Left lung (tissue), 10 donors: ENCODE measurements around the gene APOL4. TPM values are rescaled to one million over a fixed set of nuclear protein-coding genes. Genes with fewer than 3 reads are reported as not detected.
"Not testable (repeated sequence)": the region's sequence is repeated elsewhere in the genome, so short reads cannot be mapped to it uniquely, and the experiment has no call there.

Experiments used
- ATAC-seq: fragments of 200-7000 bp; cut with Tn5 transposase; one replicate; pipeline ENCODE4 v1.9.1; 2020; ENCODE audit warnings: moderate library complexity
- DNase-seq, 4 donors: peaks; one replicate each; pipeline ENCODE4 v3.0.0-alpha.2; 2013 to 2020
- H3K27ac ChIP-seq, 2 donors: fragments of 200-600 bp; sonication (generic) in 1 of 2; one replicate each; pipeline versions ENCODE4 v1.5.0 to v1.8.0; 2020 to 2021
- H3K27me3 ChIP-seq, 2 donors: fragments of 200-600 bp; sonication (generic) in 1 of 2; one replicate each; pipeline versions ENCODE4 v1.5.0 to v1.8.0; 2020 to 2021
- H3K36me3 ChIP-seq, 2 donors: fragments of 200-600 bp; sonication (generic) in 1 of 2; one replicate each; pipeline versions ENCODE4 v1.5.0 to v1.8.0; 2020 to 2021
- H3K4me1 ChIP-seq, 2 donors: fragments of 200-600 bp; one replicate each; pipeline ENCODE4 v1.8.0; 2021
- H3K4me3 ChIP-seq, 2 donors: fragments of 200-600 bp; sonication (generic) in 1 of 2; one replicate each; pipeline versions ENCODE4 v1.5.0 to v1.8.0; 2020 to 2021; ENCODE audit warnings: mild to moderate bottlenecking in 1 of 2
- H3K9me3 ChIP-seq, 2 donors: fragments of 200-600 bp; sonication (generic) in 1 of 2; one replicate each; pipeline versions ENCODE4 v1.5.0 to v1.8.0; 2020 to 2021
- intact Hi-C, 2 donors: fragments of 100-400 bp; cut with DNase I; formaldehyde crosslinking; loops; one replicate each; pipeline versions ENCODE4 v1.11.2 to v1.14.2; 2022
- polyA plus RNA-seq, 6 donors: library from polyadenylated mRNA; unstranded; fragments of 120-200 nt; gene quantifications; one replicate each; pipeline ENCODE4 v1.2.1, GENCODE V29; 2013; ENCODE audit not compliant: insufficient read length in 6 of 6
- total RNA-seq, 2 donors: library from RNA; stranded (reverse); fragmentation: NEBNext Ultra II Directional; extraction: Animal tissue kit (Norgen Biotek cat#: 25700); gene quantifications; one replicate each; pipeline ENCODE4 v1.2.1, GENCODE V29; 2021
- TF ChIP-seq, protein P1 (sequence below), 2 donors: fragments of 200-600 bp; sonication (generic) in 1 of 2; IDR thresholded peaks; one replicate each; pipeline versions ENCODE4 v1.5.0 to v1.8.0; 2021; ENCODE audit warnings: antibody characterized with exemption in 2 of 2
- donor health status: DM: no; HTN: yes; CAD: no.
- donor health status: DM: no; HTN: no; CAD: no.

Gene APOL4
- total and polyA plus RNA-seq, 8 donors, result 4.9 to 18.6 (median 10.6) TPM

DNA sequence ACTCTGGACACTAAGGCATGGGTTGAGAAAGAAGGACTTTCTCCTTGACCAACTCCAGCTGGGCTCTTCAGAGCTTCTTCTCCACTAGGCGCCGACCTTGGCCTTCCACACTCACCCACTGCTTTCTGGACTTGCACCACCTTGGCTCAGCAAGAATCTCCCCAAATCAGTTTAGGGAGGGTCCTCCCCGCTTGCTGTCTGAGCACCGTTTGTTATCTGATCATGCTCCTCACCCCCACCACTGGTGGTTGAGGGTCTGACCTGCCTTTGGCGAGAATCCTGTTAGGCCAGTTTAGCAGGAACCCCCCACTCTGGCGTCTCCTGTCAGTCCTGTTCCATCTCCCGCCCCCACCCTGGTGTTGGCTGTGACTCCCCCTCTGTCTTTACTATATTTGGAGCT, 27.3 kb upstream of the APOL4 start:
- Histone ChIP-seq H3K4me1 (peaks cover 0 to 13% of the 10 kb centered on the region in 2 donors), H3K27me3 (no peaks in the 10 kb centered on the region), H3K9me3 (no peaks in the 10 kb centered on the region), H3K27ac (no peak overlapping the region), H3K4me3 (no peak overlapping the region), H3K36me3 (peaks cover 3 to 88% of the 10 kb centered on the region in 2 donors)
- TF ChIP-seq, protein P1, sequence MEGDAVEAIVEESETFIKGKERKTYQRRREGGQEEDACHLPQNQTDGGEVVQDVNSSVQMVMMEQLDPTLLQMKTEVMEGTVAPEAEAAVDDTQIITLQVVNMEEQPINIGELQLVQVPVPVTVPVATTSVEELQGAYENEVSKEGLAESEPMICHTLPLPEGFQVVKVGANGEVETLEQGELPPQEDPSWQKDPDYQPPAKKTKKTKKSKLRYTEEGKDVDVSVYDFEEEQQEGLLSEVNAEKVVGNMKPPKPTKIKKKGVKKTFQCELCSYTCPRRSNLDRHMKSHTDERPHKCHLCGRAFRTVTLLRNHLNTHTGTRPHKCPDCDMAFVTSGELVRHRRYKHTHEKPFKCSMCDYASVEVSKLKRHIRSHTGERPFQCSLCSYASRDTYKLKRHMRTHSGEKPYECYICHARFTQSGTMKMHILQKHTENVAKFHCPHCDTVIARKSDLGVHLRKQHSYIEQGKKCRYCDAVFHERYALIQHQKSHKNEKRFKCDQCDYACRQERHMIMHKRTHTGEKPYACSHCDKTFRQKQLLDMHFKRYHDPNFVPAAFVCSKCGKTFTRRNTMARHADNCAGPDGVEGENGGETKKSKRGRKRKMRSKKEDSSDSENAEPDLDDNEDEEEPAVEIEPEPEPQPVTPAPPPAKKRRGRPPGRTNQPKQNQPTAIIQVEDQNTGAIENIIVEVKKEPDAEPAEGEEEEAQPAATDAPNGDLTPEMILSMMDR (IDR thresholded peaks at IDR 0.05), result no peak
- ATAC-seq, result no peak
- intact Hi-C loops, result no loop called here
- no peak for DNase-seq

DNA sequence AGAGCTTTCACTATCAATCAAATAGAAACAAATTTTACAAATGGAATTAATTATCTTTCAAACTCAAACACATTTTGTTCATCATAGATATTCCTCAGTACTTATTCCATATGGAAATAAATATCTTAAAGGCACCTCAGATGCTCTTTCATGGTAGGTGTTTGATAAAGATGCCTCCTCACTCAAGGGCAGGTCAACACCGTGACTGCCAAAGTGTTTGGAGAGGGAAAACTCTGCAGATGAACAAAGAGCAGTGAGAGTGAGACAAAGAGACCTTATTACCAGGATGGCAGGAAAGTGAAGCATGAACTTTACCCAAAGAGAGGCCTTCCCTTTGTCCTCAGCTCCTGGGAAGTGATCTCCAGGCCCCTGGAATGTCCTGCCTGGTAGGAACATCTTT, 26.8 kb upstream of the APOL4 start:
- DNase-seq, H3K27ac ChIP-seq, H3K4me1 ChIP-seq, H3K4me3 ChIP-seq, intact Hi-C loops, H3K9me3 ChIP-seq, H3K27me3 ChIP-seq, ATAC-seq: not testable (repeated sequence)
- peaks cover 3 to 83% of the 10 kb centered on the region in 2 donors for H3K36me3 ChIP-seq

DNA sequence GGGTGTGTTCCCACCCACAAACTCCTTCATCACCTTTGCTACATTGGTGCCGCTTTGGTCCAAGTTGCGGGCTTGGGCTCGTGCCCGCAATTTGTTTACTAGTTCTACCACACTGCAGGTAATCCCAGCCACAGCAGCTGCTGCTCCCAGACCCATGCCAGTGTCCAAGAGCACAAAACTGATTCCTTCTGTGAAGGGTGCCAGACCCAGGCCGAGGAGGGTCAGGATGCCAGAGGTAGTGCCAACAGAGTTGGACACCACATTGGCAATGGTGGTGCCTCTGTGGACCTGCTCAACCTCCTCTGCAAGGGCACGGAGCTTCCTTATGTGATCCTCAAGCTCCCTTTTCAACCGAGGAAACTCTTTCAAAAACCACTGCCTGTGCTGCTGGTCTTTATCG, 26.2 kb upstream of the APOL4 start:
- TF ChIP-seq, protein P1 (IDR thresholded peaks at IDR 0.05), result no peak
- DNase-seq (no peak), ATAC-seq (no peak)
- intact Hi-C loops, result no loop called here
- Histone ChIP-seq H3K36me3 (peaks cover 3 to 77% of the 10 kb centered on the region in 2 donors), H3K4me1 (peaks cover 0 to 1% of the 10 kb centered on the region in 2 donors), H3K27ac (no peak overlapping the region), H3K9me3 (no peaks in the 10 kb centered on the region), H3K27me3 (no peaks in the 10 kb centered on the region), H3K4me3 (no peak overlapping the region)

DNA sequence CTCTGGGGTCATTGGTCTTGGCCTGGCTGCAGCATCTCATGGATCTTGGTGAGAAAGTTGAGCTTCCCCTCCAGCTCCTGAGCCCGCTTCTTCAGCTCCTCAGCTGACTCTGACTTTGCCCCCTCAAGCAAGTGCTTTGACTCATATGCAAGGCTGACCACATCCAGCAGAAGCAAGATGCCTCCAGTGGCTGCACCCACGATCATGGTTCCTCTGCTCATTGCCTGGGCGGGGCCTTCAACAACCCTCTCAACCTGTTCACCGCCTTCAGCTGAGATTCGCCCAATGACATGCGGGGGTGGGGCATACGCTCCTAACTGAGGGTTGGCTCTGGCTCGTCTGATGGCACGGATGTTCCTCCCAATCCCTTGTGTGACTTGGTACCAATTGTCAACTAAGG, 25.8 kb upstream of the APOL4 start:
- ATAC-seq (no peak), DNase-seq (no peak)
- intact Hi-C loops, result no loop called here
- Histone ChIP-seq H3K9me3 (no peaks in the 10 kb centered on the region), H3K36me3 (peaks cover 3 to 73% of the 10 kb centered on the region in 2 donors), H3K27me3 (no peaks in the 10 kb centered on the region), H3K27ac (no peak overlapping the region), H3K4me3 (no peak overlapping the region), H3K4me1 (no peaks in the 10 kb centered on the region)
- TF ChIP-seq, protein P1 (IDR thresholded peaks at IDR 0.05), result no peak

DNA sequence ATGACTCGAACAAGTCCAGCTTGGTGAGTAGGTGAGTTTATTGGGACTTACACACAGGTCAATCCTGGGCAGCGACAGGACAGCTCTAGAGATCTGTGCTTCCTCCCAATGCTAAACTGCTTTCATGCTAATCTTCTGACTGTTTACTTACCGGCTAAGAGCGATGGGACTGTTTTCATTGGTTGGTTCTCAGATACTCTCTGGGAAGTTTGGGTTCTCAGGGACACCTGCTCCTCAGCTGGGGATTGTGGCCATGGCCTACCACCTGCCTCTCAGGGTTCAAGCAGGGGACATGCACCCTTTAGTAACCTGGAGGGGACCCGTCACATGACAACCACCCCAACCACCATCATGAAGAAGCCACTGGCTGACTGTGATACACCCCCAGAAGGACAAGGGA, 24.6 kb upstream of the APOL4 start:
- DNase-seq (no peak), ATAC-seq (no peak)
- H3K27me3 ChIP-seq, result no peaks in the 10 kb centered on the region
- peaks cover 0 to 61% of the 10 kb centered on the region in 2 donors for H3K36me3 ChIP-seq
- intact Hi-C loops, result no loop called here
- no peaks in the 10 kb centered on the region for H3K9me3 ChIP-seq
- H3K4me3 ChIP-seq, result no peak overlapping the region
- H3K27ac ChIP-seq, result no peak overlapping the region
- H3K4me1 ChIP-seq, result peaks cover 0 to 4% of the 10 kb centered on the region in 2 donors
- TF ChIP-seq, protein P1 (IDR thresholded peaks at IDR 0.05), result no peak

DNA sequence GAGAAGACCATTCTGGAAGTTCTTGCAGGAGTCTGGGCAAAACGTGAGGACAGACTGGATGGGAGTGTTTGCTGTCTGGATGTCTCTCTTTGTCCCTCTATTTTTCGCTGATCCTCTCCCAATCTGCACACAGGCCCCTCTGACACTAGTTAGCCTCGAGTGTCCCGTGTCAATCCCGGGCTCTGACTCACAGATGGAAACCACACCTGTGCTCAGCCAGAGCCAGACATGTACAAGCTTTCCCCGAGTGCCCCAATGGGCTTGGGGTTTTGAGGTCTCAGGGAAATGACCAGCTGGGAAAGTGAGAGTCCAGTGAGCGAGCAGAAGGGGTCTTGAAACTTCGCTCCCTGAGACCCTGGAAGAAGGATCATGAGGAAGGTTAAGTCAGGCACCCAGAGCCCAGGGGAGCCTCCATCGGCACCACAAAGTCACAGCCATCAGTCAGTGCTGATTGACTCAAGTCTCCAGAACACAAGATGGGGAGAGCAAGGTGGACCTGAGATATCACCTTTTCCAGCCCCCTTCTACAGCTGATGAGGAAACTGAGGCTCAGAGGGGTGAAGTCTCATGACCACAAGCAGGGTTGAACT, 23.8 kb upstream of the APOL4 start:
- ATAC-seq (no peak), DNase-seq (no peak)
- H3K9me3 ChIP-seq, result no peaks in the 10 kb centered on the region
- no peak overlapping the region for H3K27ac ChIP-seq
- H3K36me3 ChIP-seq, result peaks cover 0 to 53% of the 10 kb centered on the region in 2 donors
- TF ChIP-seq, protein P1 (IDR thresholded peaks at IDR 0.05), result no peak
- no peaks in the 10 kb centered on the region for H3K27me3 ChIP-seq
- intact Hi-C loops, result no loop called here
- peaks cover 0 to 4% of the 10 kb centered on the region in 2 donors for H3K4me1 ChIP-seq
- no peak overlapping the region for H3K4me3 ChIP-seq
